ENCODE results near the gene SRP54. TPM values are rescaled to one million over a fixed set of nuclear protein-coding genes. Genes with fewer than 3 reads are reported as not detected.
"Not testable (repeated sequence)": the region's sequence is repeated elsewhere in the genome, so short reads cannot be mapped to it uniquely, and the experiment has no call there.

The SRP54 gene
- total and polyA plus RNA-seq, 5 donors = 31.1 to 34.1 (median 33.4) TPM

GRCh38 chr14:34962106-34962505, 20.7 kb upstream of the SRP54 start:
- H3K4me1 ChIP-seq (ENCODE audit: control insufficient read depth, insufficient read depth, low read length); DNase-seq; H3K27me3 ChIP-seq (ENCODE audit: control insufficient read depth, insufficient read depth); H3K27ac ChIP-seq (ENCODE audit: low read length); ATAC-seq; H3K4me3 ChIP-seq (ENCODE audit: low read length); intact Hi-C loops (cut with DNase I); H3K9me3 ChIP-seq (ENCODE audit: control insufficient read depth, low read length): not testable (repeated sequence)
- WGBS = 95% methylated on average over 5 of the region's 5 CpGs

GRCh38 chr14:34964977-34965764, 17.6 kb upstream of the SRP54 start:
- WGBS = 59% methylated on average over 2 of the region's 2 CpGs
- ATAC-seq = peak; percentile 34 to 80
- no peak overlapping the region for H3K27ac ChIP-seq (ENCODE audit: low read length)

GRCh38 chr14:34965912-34966311, 16.9 kb upstream of the SRP54 start:
- no peak overlapping the region for H3K4me3 ChIP-seq (ENCODE audit: low read length)
- H3K27ac ChIP-seq (ENCODE audit: low read length) = no peak overlapping the region
- DNase-seq (no peak), ATAC-seq (no peak)
- intact Hi-C loops (cut with DNase I) = no loop called here
- no peaks in the 10 kb centered on the region for H3K27me3 ChIP-seq (ENCODE audit: control insufficient read depth, insufficient read depth)
- WGBS = 83% methylated on average over 4 of the region's 4 CpGs
- H3K9me3 ChIP-seq (ENCODE audit: control insufficient read depth, low read length) = no peaks in the 10 kb centered on the region
- H3K4me1 ChIP-seq (ENCODE audit: control insufficient read depth, insufficient read depth, low read length) = peaks cover 1% of the 10 kb centered on the region

More at GRCh38 chr14:34964977-34965764, 17.6 kb upstream of the SRP54 start:
- peaks cover 1% of the 10 kb centered on the region for H3K4me1 ChIP-seq (ENCODE audit: control insufficient read depth, insufficient read depth, low read length)
- DNase-seq = no peak
- H3K9me3 ChIP-seq (ENCODE audit: control insufficient read depth, low read length) = no peaks in the 10 kb centered on the region
- intact Hi-C loops (cut with DNase I) = no loop called here
- no peak overlapping the region for H3K4me3 ChIP-seq (ENCODE audit: low read length)
- no peaks in the 10 kb centered on the region for H3K27me3 ChIP-seq (ENCODE audit: control insufficient read depth, insufficient read depth)

- H3K4me1 ChIP-seq (ENCODE audit: control insufficient read depth, insufficient read depth, low read length) = peaks cover 1% of the 10 kb centered on the region
- no peaks in the 10 kb centered on the region for H3K27me3 ChIP-seq (ENCODE audit: control insufficient read depth, insufficient read depth)
- intact Hi-C loops (cut with DNase I) = no loop called here
- no peak for DNase-seq
- no peak for ATAC-seq
- WGBS = 69% methylated on average over 3 of the region's 3 CpGs
- H3K4me3 ChIP-seq (ENCODE audit: low read length) = no peak overlapping the region
- no peak overlapping the region for H3K27ac ChIP-seq (ENCODE audit: low read length)
- H3K9me3 ChIP-seq (ENCODE audit: control insufficient read depth, low read length) = no peaks in the 10 kb centered on the region
Observed at GRCh38 chr14:34966413-34966812, 16.4 kb upstream of the SRP54 start.

GRCh38 chr14:34970665-34971064, 12.1 kb upstream of the SRP54 start:
- Histone ChIP-seq H3K4me3 (ENCODE audit: low read length) (no peak overlapping the region), H3K27me3 (ENCODE audit: control insufficient read depth, insufficient read depth) (no peaks in the 10 kb centered on the region), H3K9me3 (ENCODE audit: control insufficient read depth, low read length) (no peaks in the 10 kb centered on the region), H3K4me1 (ENCODE audit: control insufficient read depth, insufficient read depth, low read length) (no peaks in the 10 kb centered on the region), H3K27ac (ENCODE audit: low read length) (no peak overlapping the region)
- ATAC-seq = no peak
- DNase-seq = no peak
- 96% methylated on average over 1 of the region's 1 CpG for WGBS
- intact Hi-C loops (cut with DNase I) = no loop called here

GRCh38 chr14:34971381-34971780, 11.4 kb upstream of the SRP54 start:
- no peaks in the 10 kb centered on the region for H3K27me3 ChIP-seq (ENCODE audit: control insufficient read depth, insufficient read depth)
- intact Hi-C loops (cut with DNase I) = no loop called here
- no peaks in the 10 kb centered on the region for H3K9me3 ChIP-seq (ENCODE audit: control insufficient read depth, low read length)
- no peaks in the 10 kb centered on the region for H3K4me1 ChIP-seq (ENCODE audit: control insufficient read depth, insufficient read depth, low read length)
- ATAC-seq = no peak
- H3K4me3 ChIP-seq (ENCODE audit: low read length) = no peak overlapping the region
- no peak for DNase-seq
- no peak overlapping the region for H3K27ac ChIP-seq (ENCODE audit: low read length)

GRCh38 chr14:34971801-34972200, 11.0 kb upstream of the SRP54 start:
- ATAC-seq (no peak), DNase-seq (no peak)
- Histone ChIP-seq H3K27ac (ENCODE audit: low read length) (no peak overlapping the region), H3K4me1 (ENCODE audit: control insufficient read depth, insufficient read depth, low read length) (no peaks in the 10 kb centered on the region), H3K9me3 (ENCODE audit: control insufficient read depth, low read length) (no peaks in the 10 kb centered on the region), H3K27me3 (ENCODE audit: control insufficient read depth, insufficient read depth) (no peaks in the 10 kb centered on the region), H3K4me3 (ENCODE audit: low read length) (no peak overlapping the region)
- 84% methylated on average over 5 of the region's 5 CpGs for WGBS
- intact Hi-C loops (cut with DNase I) = no loop called here

- Histone ChIP-seq H3K9me3 (ENCODE audit: control insufficient read depth, low read length) (no peaks in the 10 kb centered on the region), H3K27ac (ENCODE audit: low read length) (no peak overlapping the region), H3K4me1 (ENCODE audit: control insufficient read depth, insufficient read depth, low read length) (peaks cover 1% of the 10 kb centered on the region), H3K27me3 (ENCODE audit: control insufficient read depth, insufficient read depth) (no peaks in the 10 kb centered on the region), H3K4me3 (ENCODE audit: low read length) (no peak overlapping the region)
- DNase-seq (no peak), ATAC-seq (no peak)
- 97% methylated on average over 5 of the region's 5 CpGs for WGBS
- intact Hi-C loops (cut with DNase I) = no loop called here
Observed at GRCh38 chr14:34978444-34978843, 4.3 kb upstream of the SRP54 start.

- intact Hi-C loops (cut with DNase I) = loop anchor here in 1 of 4 donors (10.0 kb wide), 1 partner anchor 106 kb away; the partner anchor contains the start of gene BAZ1A
- Histone ChIP-seq H3K4me1 (ENCODE audit: control insufficient read depth, insufficient read depth, low read length) (peaks cover 1% of the 10 kb centered on the region), H3K4me3 (ENCODE audit: low read length) (no peak overlapping the region), H3K27ac (ENCODE audit: low read length) (no peak overlapping the region), H3K27me3 (ENCODE audit: control insufficient read depth, insufficient read depth) (no peaks in the 10 kb centered on the region), H3K9me3 (ENCODE audit: control insufficient read depth, low read length) (no peaks in the 10 kb centered on the region)
- WGBS = 93% methylated on average over 11 of the region's 11 CpGs
- ATAC-seq (no peak), DNase-seq (no peak)
Observed at GRCh38 chr14:34980337-34980900, 2.4 kb upstream of the SRP54 start.

- peak in 1 of 3 donors; percentile 57 for DNase-seq
- intact Hi-C loops (cut with DNase I) = loop anchor here in 1 of 4 donors (10.0 kb wide), 1 partner anchor 107 kb away; the partner anchor contains the start of gene BAZ1A
Observed at GRCh38 chr14:34981743-34982420, 910 bp upstream of the SRP54 start.

More at GRCh38 chr14:34981743-34982420, 910 bp upstream of the SRP54 start:
- H3K4me3 ChIP-seq (ENCODE audit: low read length) = peak overlapping the region; percentile 77
- peaks cover 1% of the 10 kb centered on the region for H3K4me1 ChIP-seq (ENCODE audit: control insufficient read depth, insufficient read depth, low read length)
- no peaks in the 10 kb centered on the region for H3K27me3 ChIP-seq (ENCODE audit: control insufficient read depth, insufficient read depth)
- H3K9me3 ChIP-seq (ENCODE audit: control insufficient read depth, low read length) = no peaks in the 10 kb centered on the region
- ATAC-seq = peak; percentile 5 to 10
- under 1% methylated on average over 17 of the region's 17 CpGs for WGBS
- H3K27ac ChIP-seq (ENCODE audit: low read length) = peak overlapping the region; percentile 91

Measured in right cardiac atrium (tissue), 5 donors.